A549 (cell line): Measurements from ENCODE around the gene ZBTB38. TPM values are rescaled to one million over a fixed set of nuclear protein-coding genes. Genes with fewer than 3 reads are reported as not detected.
A peak's percentile ranks its signal among the peaks of the same experiment; 100 is the strongest.

Experiments used
- ATAC-seq, 2 experiments: fragments of 200-7000 bp in 1 of 2; fragments of >200 bp in 1 of 2; cut with Nextera tagmentation in 1 of 2; cut with Tn5 transposase in 1 of 2; 3 replicates each; pipeline versions ENCODE4 v1.8.0 to v1.9.1; 2018 to 2020; ENCODE audit warnings: mild to moderate bottlenecking in 1 of 2, moderate library complexity in 1 of 2
- CTCF ChIA-PET: fragments of 300-600 bp; sonication (Branson Sonifier 250); formaldehyde crosslinking; extraction: SDS; loops from one replicate; lab custom pipeline; 2021; ENCODE audit warnings: antibody characterized with exemption, inconsistent platforms; lab: Yijun Ruan, JAX
- POLR2A ChIA-PET: fragments of 350-600 bp; formaldehyde crosslinking; extraction: SDS; loops from one replicate; lab custom pipeline; 2021; ENCODE audit warnings: antibody characterized with exemption, inconsistent platforms; lab: Yijun Ruan, JAX
- DNase-seq, 2 experiments: peaks; one replicate each; pipeline versions ENCODE4 v3.0.0 to v3.0.0-alpha.2; 2011 to 2016; ENCODE audit warnings: low read depth in 1 of 2, low spot score in 1 of 2
- FAIRE-seq: peaks from 2 replicates; lab custom pipeline; 2011; peaks lifted over from hg19 to GRCh38; lab: Jason Lieb, UNC
- H3K27ac ChIP-seq, 2 experiments: fragments of >200 bp; sonication (Bioruptor Twin); formaldehyde crosslinking; 3 replicates each; pipeline ENCODE4 v1.5.1; 2016 to 2017
- H3K4me1 ChIP-seq: fragments of >200 bp; sonication (Bioruptor Twin); formaldehyde crosslinking; 3 replicates; pipeline ENCODE4 v1.6.1; 2016
- H3K4me2 ChIP-seq: fragments of >200 bp; sonication (Bioruptor Twin); formaldehyde crosslinking; 3 replicates; pipeline ENCODE4 v1.6.1; 2016
- H3K4me3 ChIP-seq: fragments of >200 bp; sonication (Bioruptor Twin); formaldehyde crosslinking; 3 replicates; pipeline ENCODE4 v1.5.1; 2016
- H3K9me3 ChIP-seq: fragments of >200 bp; sonication (Bioruptor Twin); formaldehyde crosslinking; 3 replicates; pipeline ENCODE4 v1.6.1; 2016
- CBX8 ChIP-seq: fragments of 200-600 bp; sonication (generic); IDR thresholded peaks from 2 replicates; pipeline ENCODE4 v1.6.1; 2016
- CEBPB ChIP-seq, 2 experiments: fragments of >200 bp in 1 of 2; sonication (Bioruptor Twin) in 1 of 2; formaldehyde crosslinking in 1 of 2; IDR thresholded peaks; 2 replicates each; pipeline ENCODE4 v1.6.1; 2012 to 2016
- E2F6 ChIP-seq: IDR thresholded peaks from 2 replicates; pipeline ENCODE4 v1.6.1; 2012; ENCODE audit warnings: low read depth, borderline replicate concordance
- EHF ChIP-seq: fragments of 250-450 bp; sonication (Bioruptor Pico); IDR thresholded peaks from 2 replicates; pipeline ENCODE4 v1.5.0; 2020; ENCODE audit warnings: mild to moderate bottlenecking
- EHMT2 ChIP-seq: fragments of 200-600 bp; sonication (generic); IDR thresholded peaks from 2 replicates; pipeline ENCODE4 v1.6.1; 2016; ENCODE audit warnings: antibody characterized with exemption, low read depth, mild to moderate bottlenecking, moderate library complexity
- FOSL2 ChIP-seq, 2 experiments: fragments of 450-650 bp in 1 of 2; fragments of >200 bp in 1 of 2; sonication (Bioruptor Twin) in 1 of 2; formaldehyde crosslinking; IDR thresholded peaks; 2 replicates each; pipeline versions ENCODE4 v1.5.0 to v1.6.1; 2016 to 2020; ENCODE audit warnings: mild to moderate bottlenecking in 1 of 2, moderate library complexity in 1 of 2
- FOXS1 ChIP-seq: fragments of 250-450 bp; sonication (Bioruptor Pico); IDR thresholded peaks from 2 replicates; pipeline ENCODE4 v1.5.0; 2020; ENCODE audit warnings: mild to moderate bottlenecking, moderate library complexity
- HES2 ChIP-seq: fragments of >200 bp; sonication (Bioruptor Twin); formaldehyde crosslinking; IDR thresholded peaks from 2 replicates; pipeline ENCODE4 v1.6.1; 2016
- HOXB13 ChIP-seq: fragments of 250-450 bp; sonication (Bioruptor Pico); IDR thresholded peaks from 2 replicates; pipeline ENCODE4 v1.5.0; 2020; ENCODE audit warnings: low read depth, mild to moderate bottlenecking, moderate library complexity
- KDM5A ChIP-seq: fragments of 200-600 bp; sonication (generic); IDR thresholded peaks from 2 replicates; pipeline ENCODE4 v1.6.1; 2016; ENCODE audit warnings: antibody characterized with exemption, mild to moderate bottlenecking
- MAFK ChIP-seq: fragments of 450-650 bp; IDR thresholded peaks from 2 replicates; pipeline ENCODE4 v1.6.1; 2014; ENCODE audit not compliant: partially characterized antibody
- MAX ChIP-seq: IDR thresholded peaks from 2 replicates; pipeline ENCODE4 v1.6.1; 2012
- NFE2L2 ChIP-seq: fragments of 150-350 bp; conservative IDR thresholded peaks from 2 replicates; pipeline ENCODE4 v1.6.1; 2014; ENCODE audit warnings: low read length
- POLR2A ChIP-seq: IDR thresholded peaks from 2 replicates; pipeline ENCODE4 v1.6.1; 2012; ENCODE audit warnings: mild to moderate bottlenecking, low read length
- RAD21 ChIP-seq, 2 experiments: fragments of >200 bp in 1 of 2; sonication (Bioruptor Twin) in 1 of 2; formaldehyde crosslinking in 1 of 2; IDR thresholded peaks in 1 of 2; conservative IDR thresholded peaks in 1 of 2; 2 replicates in 1 of 2; 3 replicates in 1 of 2; pipeline ENCODE4 v1.6.1; 2012 to 2018; ENCODE audit warnings: inconsistent platforms in 1 of 2
- RARB ChIP-seq: fragments of 250-450 bp; sonication (Bioruptor Pico); IDR thresholded peaks from 2 replicates; pipeline ENCODE4 v1.8.0; 2021; ENCODE audit warnings: mild to moderate bottlenecking, moderate library complexity
- REST ChIP-seq: fragments of 200-600 bp; sonication (generic); IDR thresholded peaks from 2 replicates; pipeline ENCODE4 v1.6.1; 2016; ENCODE audit warnings: antibody characterized with exemption, mild to moderate bottlenecking, moderate library complexity
- RFX5 ChIP-seq: fragments of 450-650 bp; IDR thresholded peaks from 2 replicates; pipeline ENCODE4 v1.7.1; 2014; ENCODE audit warnings: antibody characterized with exemption, mild to moderate bottlenecking, moderate library complexity
- RNF2 ChIP-seq: fragments of 200-600 bp; sonication (generic); IDR thresholded peaks from 2 replicates; pipeline ENCODE4 v1.6.1; 2016; ENCODE audit warnings: low read depth, mild to moderate bottlenecking, antibody characterized with exemption, moderate library complexity, borderline replicate concordance
- TFCP2L1 ChIP-seq: fragments of 250-450 bp; sonication (Bioruptor Pico); IDR thresholded peaks from 2 replicates; pipeline ENCODE4 v1.5.0; 2021; ENCODE audit warnings: mild to moderate bottlenecking
- ZC3H11A ChIP-seq: fragments of 450-650 bp; IDR thresholded peaks from 2 replicates; pipeline ENCODE4 v1.6.1; 2014; ENCODE audit warnings: antibody characterized with exemption, mild to moderate bottlenecking
- ZFP36 ChIP-seq: fragments of 450-650 bp; IDR thresholded peaks from 2 replicates; pipeline ENCODE4 v1.6.1; 2014; ENCODE audit warnings: borderline replicate concordance; ENCODE audit not compliant: partially characterized antibody
- ZNF302 ChIP-seq: fragments of 250-450 bp; sonication (Bioruptor Pico); IDR thresholded peaks from 2 replicates; pipeline ENCODE4 v1.9.0; 2021; ENCODE audit warnings: inconsistent platforms, mild to moderate bottlenecking, moderate library complexity
- ZSCAN20 ChIP-seq: fragments of 250-450 bp; sonication (Bioruptor Pico); IDR thresholded peaks from 2 replicates; pipeline ENCODE4 v1.8.0; 2022; ENCODE audit warnings: mild to moderate bottlenecking, moderate library complexity
- WGBS: methylation state at CpG from one replicate; pipeline ENCODE4 v1.1.6; 2017; ENCODE audit errors: missing lambda C conversion rate; 5-methylcytosine and 5-hydroxymethylcytosine counted together
- polyA plus RNA-seq, 4 experiments: library from polyadenylated mRNA; depleted of rRNA in 3 of 4; stranded (reverse); fragments of >200 nt; fragmentation: RNase III in 1 of 4; extraction: RNeasy Plus Mini Kit Qiagen cat#74134 plus additional on column Dnase treatment in 1 of 4; gene quantifications; 2 replicates in 3 of 4; 3 replicates in 1 of 4; pipeline ENCODE4 v1.2.3, GENCODE V29; 2011 to 2017
- TF ChIP-seq, protein P1 (sequence below): fragments of 250-450 bp; sonication (Bioruptor Pico); IDR thresholded peaks from 2 replicates; pipeline ENCODE4 v1.5.0; 2020; ENCODE audit warnings: low read depth, mild to moderate bottlenecking, moderate library complexity
- TF ChIP-seq, protein P2 (sequence below): fragments of 250-450 bp; sonication (Bioruptor Pico); IDR thresholded peaks from 2 replicates; pipeline ENCODE4 v1.5.0; 2021; ENCODE audit warnings: mild to moderate bottlenecking, moderate library complexity, borderline replicate concordance

Gene ZBTB38
- polyA plus RNA-seq, 2 of the 4 experiments (the other 2 are of a cell fraction): 72.0 to 110 TPM

GRCh38 chr3:141330718-141331376, 37.5 kb upstream of the ZBTB38 start:
- Histone ChIP-seq H3K27ac (peak overlapping the region; percentile 91 to 94), H3K4me2 (peak overlapping the region; percentile 59), H3K4me1 (peaks cover 71% of the 10 kb centered on the region), H3K4me3 (no peak overlapping the region), H3K9me3 (no peaks in the 10 kb centered on the region)
- ChIA-PET POLR2A (interaction anchor here (0.7 to 2.3 kb wide), 4 partner anchors 9 to 37 kb away, joined by 3 to 22 read pairs (median 7); partner anchors contain the start of gene ZBTB38), CTCF (interaction anchor here (0.6 to 18.2 kb wide), 8 partner anchors 9 to 130 kb away, joined by 3 to 217 read pairs (median 6); no protein-coding TSS in a partner anchor)
- ATAC-seq (peak in 1 of 2 experiments; percentile 2; a peak in 1 of 6 replicates), DNase-seq (peak in 1 of 2 experiments; percentile 37), FAIRE-seq (no peak)
- WGBS: 70% methylated on average over 3 of the region's 3 CpGs
- TF ChIP-seq FOSL2 (IDR thresholded peaks at IDR 0.05) (no peak), FOSL2 (CRISPR knock-in tag; IDR thresholded peaks at IDR 0.05) (peak; percentile 38; the same call in 1 of the 2 replicates), HOXB13 (CRISPR knock-in tag) (peak; percentile 4; the same call in 1 of the 2 replicates), RARB (CRISPR knock-in tag) (no peak), FOXS1 (CRISPR knock-in tag) (no peak), NFE2L2 (no peak), ZSCAN20 (no peak)

DNA sequence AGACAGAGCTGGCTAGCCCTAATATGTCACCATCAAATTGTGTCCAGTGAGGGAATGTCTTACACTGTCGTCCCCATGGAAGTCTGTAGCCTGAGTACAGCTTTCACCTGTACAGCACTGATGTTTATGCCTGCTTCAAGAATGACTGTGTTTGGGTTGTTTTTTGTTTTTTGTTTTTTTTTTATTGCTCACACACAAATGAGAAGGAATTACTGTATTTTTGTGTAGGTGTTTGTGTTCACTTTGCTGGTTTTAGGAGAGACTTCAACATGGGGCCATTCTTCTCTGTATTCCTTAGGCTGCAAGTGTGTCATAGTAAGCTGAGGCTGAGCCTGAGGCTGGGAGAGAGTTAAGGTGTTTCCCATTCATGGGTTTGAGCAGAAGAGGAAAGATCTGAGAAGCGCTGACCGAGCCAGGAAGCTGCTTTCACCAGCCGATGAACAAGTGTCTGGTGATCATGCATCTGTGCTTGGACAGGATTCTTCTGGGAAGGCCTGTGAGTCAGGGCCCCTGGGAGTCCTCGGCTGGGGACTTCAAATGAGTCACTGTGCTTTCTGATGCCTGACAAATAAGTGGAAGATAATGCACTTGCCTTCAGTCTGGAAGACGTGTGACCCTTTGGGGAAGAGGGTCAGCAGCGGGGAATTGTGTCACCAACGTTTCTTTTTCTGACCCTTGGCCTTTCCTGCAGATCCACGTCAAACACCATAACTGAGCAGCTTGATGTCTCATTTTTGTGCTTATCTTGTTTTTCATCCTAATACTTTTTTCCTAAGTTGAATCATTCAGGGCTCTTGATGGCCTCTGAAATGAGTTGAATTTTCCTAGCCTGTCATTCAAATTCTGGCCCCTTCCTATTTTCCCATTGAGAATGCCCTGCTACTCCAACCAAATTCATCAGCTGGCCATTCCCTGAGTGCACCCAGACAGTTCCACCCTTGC, 36.7 kb upstream of the ZBTB38 start:
- ChIA-PET CTCF (interaction anchor here (0.6 to 18.2 kb wide), 14 partner anchors 8 to 148 kb away, joined by 3 to 217 read pairs (median 3); no protein-coding TSS in a partner anchor), POLR2A (interaction anchor here (0.7 to 2.3 kb wide), 4 partner anchors 9 to 37 kb away, joined by 3 to 22 read pairs (median 7); partner anchors contain the start of gene ZBTB38)
- 6% methylated on average over 9 of the region's 9 CpGs for WGBS
- H3K4me2 ChIP-seq: peak overlapping the region; percentile 59
- DNase-seq: peak; percentile 96 to 97
- FAIRE-seq: no peak
- H3K4me3 ChIP-seq: no peak overlapping the region
- peak overlapping the region; percentile 91 to 94 for H3K27ac ChIP-seq
- H3K4me1 ChIP-seq: peaks cover 70% of the 10 kb centered on the region
- ATAC-seq: peak; percentile 93 to 96
- H3K9me3 ChIP-seq: no peaks in the 10 kb centered on the region
- TF ChIP-seq POLR2A: no peak
- no peak for TF ChIP-seq HES2
- no peak for TF ChIP-seq REST
- TF ChIP-seq ZC3H11A: no peak
- TF ChIP-seq EHF (CRISPR knock-in tag): no peak
- no peak for TF ChIP-seq E2F6
- TF ChIP-seq EHMT2: no peak
- peak; percentile 81 for TF ChIP-seq MAX
- TF ChIP-seq RFX5: no peak
- no peak for TF ChIP-seq TFCP2L1
- TF ChIP-seq FOXS1 (CRISPR knock-in tag): no peak
- TF ChIP-seq ZNF302 (CRISPR knock-in tag): no peak
- no peak for TF ChIP-seq RNF2
- no peak for TF ChIP-seq CBX8
- TF ChIP-seq KDM5A: no peak
- peak; percentile 69 to 83 for TF ChIP-seq CEBPB (IDR thresholded peaks at IDR 0.05)
- peak; percentile 54 for TF ChIP-seq MAFK
- TF ChIP-seq RAD21 (conservative IDR thresholded peaks at IDR 0.05 in 1 of 2, IDR thresholded peaks at IDR 0.05 in 1 of 2): peak in 1 of 2 experiments; percentile 57
- no peak for TF ChIP-seq ZFP36
- TF ChIP-seq, protein P1, sequence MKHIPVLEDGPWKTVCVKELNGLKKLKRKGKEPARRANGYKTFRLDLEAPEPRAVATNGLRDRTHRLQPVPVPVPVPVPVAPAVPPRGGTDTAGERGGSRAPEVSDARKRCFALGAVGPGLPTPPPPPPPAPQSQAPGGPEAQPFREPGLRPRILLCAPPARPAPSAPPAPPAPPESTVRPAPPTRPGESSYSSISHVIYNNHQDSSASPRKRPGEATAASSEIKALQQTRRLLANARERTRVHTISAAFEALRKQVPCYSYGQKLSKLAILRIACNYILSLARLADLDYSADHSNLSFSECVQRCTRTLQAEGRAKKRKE (CRISPR knock-in tag): peak; percentile 51; the same call in 1 of the 2 replicates
- TF ChIP-seq, protein P2, sequence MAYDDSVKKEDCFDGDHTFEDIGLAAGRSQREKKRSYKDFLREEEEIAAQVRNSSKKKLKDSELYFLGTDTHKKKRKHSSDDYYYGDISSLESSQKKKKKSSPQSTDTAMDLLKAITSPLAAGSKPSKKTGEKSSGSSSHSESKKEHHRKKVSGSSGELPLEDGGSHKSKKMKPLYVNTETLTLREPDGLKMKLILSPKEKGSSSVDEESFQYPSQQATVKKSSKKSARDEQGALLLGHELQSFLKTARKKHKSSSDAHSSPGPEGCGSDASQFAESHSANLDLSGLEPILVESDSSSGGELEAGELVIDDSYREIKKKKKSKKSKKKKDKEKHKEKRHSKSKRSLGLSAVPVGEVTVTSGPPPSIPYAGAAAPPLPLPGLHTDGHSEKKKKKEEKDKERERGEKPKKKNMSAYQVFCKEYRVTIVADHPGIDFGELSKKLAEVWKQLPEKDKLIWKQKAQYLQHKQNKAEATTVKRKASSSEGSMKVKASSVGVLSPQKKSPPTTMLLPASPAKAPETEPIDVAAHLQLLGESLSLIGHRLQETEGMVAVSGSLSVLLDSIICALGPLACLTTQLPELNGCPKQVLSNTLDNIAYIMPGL (CRISPR knock-in tag): no peak
- TF ChIP-seq RARB (CRISPR knock-in tag): no peak; the same call in 1 of the 2 replicates
